GM19467 (cell line): Measurements from ENCODE around the gene KCNH2.

Experiments
- ATAC-seq: cut with Tn5 transposase; IDR thresholded peaks from one replicate; pipeline ENCODE4 v1.9.1; 2021; ENCODE audit warnings: mild to moderate bottlenecking, moderate library complexity; ENCODE audit not compliant: unreplicated experiment

KCNH2 gene

GRCh38 chr7:150938566-150938965, 39.6 kb downstream of the KCNH2 start:
- no peak for ATAC-seq

GRCh38 chr7:150937848-150938561, 40.1 kb downstream of the KCNH2 start:
- no peak for ATAC-seq

GRCh38 chr7:150936018-150936417, 42.1 kb downstream of the KCNH2 start:
- ATAC-seq, result no peak

- no peak for ATAC-seq
These were observed 43.0 kb downstream of the KCNH2 start for GRCh38 chr7:150935149-150935548.

GRCh38 chr7:150934045-150934766, 43.9 kb downstream of the KCNH2 start:
- ATAC-seq, result no peak

GRCh38 chr7:150931199-150931869, 46.8 kb downstream of the KCNH2 start:
- ATAC-seq, result no peak

- no peak for ATAC-seq
These were observed 49.6 kb downstream of the KCNH2 start for GRCh38 chr7:150928541-150928940.

GRCh38 chr7:150927956-150928344, 50.2 kb downstream of the KCNH2 start:
- no peak for ATAC-seq

GRCh38 chr7:150927157-150927955, 50.8 kb downstream of the KCNH2 start:
- no peak for ATAC-seq

GRCh38 chr7:150926066-150926465, 52.1 kb downstream of the KCNH2 start:
- ATAC-seq, result no peak

- no peak for ATAC-seq
These were observed 53.7 kb downstream of the KCNH2 start for GRCh38 chr7:150924369-150924781.

- ATAC-seq, result no peak
These were observed 54.3 kb downstream of the KCNH2 start for GRCh38 chr7:150923802-150924201.

- ATAC-seq, result no peak
These were observed 54.9 kb downstream of the KCNH2 start for GRCh38 chr7:150923196-150923595.

- no peak for ATAC-seq
These were observed 59.0 kb downstream of the KCNH2 start for GRCh38 chr7:150919160-150919559.

- no peak for ATAC-seq
These were observed 59.7 kb downstream of the KCNH2 start for GRCh38 chr7:150918378-150918777.

- ATAC-seq, result no peak
These were observed 60.2 kb downstream of the KCNH2 start for GRCh38 chr7:150917969-150918368.

- ATAC-seq, result no peak
These were observed 61.5 kb downstream of the KCNH2 start for GRCh38 chr7:150916670-150917069.

- ATAC-seq, result no peak
These were observed 63.2 kb downstream of the KCNH2 start for GRCh38 chr7:150914966-150915365.

- ATAC-seq, result no peak
These were observed 63.9 kb downstream of the KCNH2 start for GRCh38 chr7:150914196-150914595.

GRCh38 chr7:150912427-150912826, 65.7 kb downstream of the KCNH2 start:
- no peak for ATAC-seq
